Kidney (tissue), 14 donors: Measurements from ENCODE around the gene HLA-DMA. TPM values are rescaled to one million over a fixed set of nuclear protein-coding genes. Genes with fewer than 3 reads are reported as not detected.

Experiments used
- DNase-seq, 5 donors: peaks; one replicate each; pipeline ENCODE4 v3.0.0-alpha.2; 2013 to 2020
- FAIRE-seq: peaks from 2 replicates; lab custom pipeline; 2012; peaks lifted over from hg19 to GRCh38; lab: Jason Lieb, UNC
- H3K27ac ChIP-seq, 2 donors: one replicate each; pipeline ENCODE4 v1.7.0; 2013; ENCODE audit warnings: low read depth in 2 of 2, low read length in 2 of 2, inconsistent platforms in 1 of 2
- H3K27me3 ChIP-seq: one replicate; pipeline ENCODE4 v1.7.1; 2013; ENCODE audit warnings: low read length, inconsistent platforms; ENCODE audit not compliant: control insufficient read depth, insufficient read depth
- H3K36me3 ChIP-seq, 3 donors: one replicate each; pipeline versions ENCODE4 v1.7.0 to v1.7.1; 2013; ENCODE audit warnings: low read length in 3 of 3, control low read depth in 1 of 3, inconsistent platforms in 1 of 3; ENCODE audit not compliant: insufficient read depth in 3 of 3, control insufficient read depth in 2 of 3
- H3K4me1 ChIP-seq, 3 donors: one replicate each; pipeline versions ENCODE4 v1.7.0 to v1.7.1; 2013; ENCODE audit warnings: low read length in 3 of 3, inconsistent platforms in 1 of 3, low read depth in 1 of 3; ENCODE audit not compliant: control insufficient read depth in 2 of 3, insufficient read depth in 2 of 3
- H3K4me3 ChIP-seq, 3 donors: one replicate each; pipeline versions ENCODE4 v1.7.0 to v1.8.1; 2013; ENCODE audit warnings: low read length in 3 of 3, control low read depth in 1 of 3, inconsistent platforms in 1 of 3
- H3K9ac ChIP-seq, 3 donors: one replicate each; pipeline versions ENCODE4 v1.7.0 to v1.7.1; 2013; ENCODE audit warnings: low read length in 3 of 3, control low read depth in 1 of 3, inconsistent platforms in 1 of 3
- H3K9me3 ChIP-seq, 3 donors: one replicate each; pipeline versions ENCODE4 v1.7.0 to v1.7.1; 2013; ENCODE audit warnings: low read length in 3 of 3, control low read depth in 1 of 3, inconsistent platforms in 1 of 3; ENCODE audit not compliant: control insufficient read depth in 2 of 3, insufficient read depth in 1 of 3
- intact Hi-C: fragments of 100-400 bp; cut with DNase I; formaldehyde crosslinking; loops from one replicate; pipeline ENCODE4 v1.11.1; 2022
- polyA plus RNA-seq: library from polyadenylated mRNA; stranded (reverse); fragments of 350-450 nt; fragmentation: Illumina TruSeq; extraction: RNeasy Lipid Tissue Mini Kit (QIAGEN cat#74804); gene quantifications from one replicate; pipeline ENCODE4 v1.2.3, GENCODE V29; 2014; ENCODE audit warnings: low read depth, low replicate concordance; ENCODE audit not compliant: insufficient read depth
- total RNA-seq: library from RNA; stranded (reverse); fragmentation: NEBNext Ultra II Directional; extraction: Animal tissue kit (Norgen Biotek cat#: 25700); gene quantifications from one replicate; pipeline ENCODE4 v1.2.1, GENCODE V29; 2021
- TF ChIP-seq, protein P1 (sequence below): IDR thresholded peaks from 3 replicates; pipeline ENCODE4 v1.5.1; 2012; ENCODE audit warnings: mild to moderate bottlenecking, moderate library complexity, borderline replicate concordance; ENCODE audit not compliant: insufficient read depth; ENCODE audit errors: extremely low read depth
- donor health status: control.
- donor health status: control.
- donor health status: control.
- donor health status: control.
- donor health status: control.
- donor health status: DM: yes; HTN: yes; CAD: no.
- donor health status: Normal renal cell carcinoma (clear cell type).

HLA-DMA gene
- total and polyA plus RNA-seq, 2 donors from 2014 or later: 98.5 to 101 TPM

DNA sequence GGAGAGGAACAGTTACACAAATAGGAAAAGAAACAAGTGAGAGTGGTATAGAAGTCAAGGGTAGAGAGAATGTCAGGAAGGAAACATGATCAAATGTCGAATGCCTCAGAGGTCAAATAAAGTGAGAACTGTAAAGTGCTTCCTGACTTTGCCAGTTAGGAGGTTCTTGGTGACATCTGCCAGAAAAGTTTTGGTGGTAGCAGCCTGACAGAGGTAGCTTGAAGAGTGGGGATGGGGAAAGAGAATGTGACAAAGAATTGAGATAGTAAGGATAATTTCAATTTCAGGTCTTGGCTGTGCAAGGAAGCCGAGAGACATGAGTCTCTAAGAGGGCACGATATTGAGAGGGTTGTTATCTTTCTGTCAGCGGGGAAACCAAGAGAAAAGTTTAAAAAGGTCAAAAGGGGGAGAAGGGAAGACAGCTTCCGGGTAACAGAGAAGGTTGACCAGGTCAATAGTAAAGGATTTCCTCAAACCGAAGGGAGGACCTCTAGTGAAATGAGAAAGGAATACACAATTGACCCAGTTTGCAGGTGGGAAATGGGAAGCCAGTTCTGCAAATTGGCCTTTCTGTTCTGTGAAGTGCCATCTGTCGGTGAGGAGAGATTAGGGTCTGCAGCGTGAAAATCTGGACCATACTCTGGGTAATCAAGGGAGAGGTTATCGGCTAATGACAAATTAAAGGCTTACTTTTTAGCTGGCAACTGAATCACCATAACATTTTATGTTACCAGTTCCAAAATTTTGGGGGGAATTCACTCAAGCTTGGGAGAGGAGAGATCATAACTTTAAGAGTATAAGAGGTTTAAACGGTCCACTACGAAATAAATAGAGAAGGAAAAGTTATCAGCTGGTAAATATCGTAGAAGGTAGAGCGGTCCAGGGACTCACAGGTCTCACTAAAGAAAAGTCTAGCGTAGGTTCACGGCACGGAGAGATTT, 14.5 kb upstream of the HLA-DMA start:
- TF ChIP-seq, protein P1, sequence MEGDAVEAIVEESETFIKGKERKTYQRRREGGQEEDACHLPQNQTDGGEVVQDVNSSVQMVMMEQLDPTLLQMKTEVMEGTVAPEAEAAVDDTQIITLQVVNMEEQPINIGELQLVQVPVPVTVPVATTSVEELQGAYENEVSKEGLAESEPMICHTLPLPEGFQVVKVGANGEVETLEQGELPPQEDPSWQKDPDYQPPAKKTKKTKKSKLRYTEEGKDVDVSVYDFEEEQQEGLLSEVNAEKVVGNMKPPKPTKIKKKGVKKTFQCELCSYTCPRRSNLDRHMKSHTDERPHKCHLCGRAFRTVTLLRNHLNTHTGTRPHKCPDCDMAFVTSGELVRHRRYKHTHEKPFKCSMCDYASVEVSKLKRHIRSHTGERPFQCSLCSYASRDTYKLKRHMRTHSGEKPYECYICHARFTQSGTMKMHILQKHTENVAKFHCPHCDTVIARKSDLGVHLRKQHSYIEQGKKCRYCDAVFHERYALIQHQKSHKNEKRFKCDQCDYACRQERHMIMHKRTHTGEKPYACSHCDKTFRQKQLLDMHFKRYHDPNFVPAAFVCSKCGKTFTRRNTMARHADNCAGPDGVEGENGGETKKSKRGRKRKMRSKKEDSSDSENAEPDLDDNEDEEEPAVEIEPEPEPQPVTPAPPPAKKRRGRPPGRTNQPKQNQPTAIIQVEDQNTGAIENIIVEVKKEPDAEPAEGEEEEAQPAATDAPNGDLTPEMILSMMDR: peak; percentile 47
- H3K9ac ChIP-seq: peak overlapping the region; percentile 63 to 100 (median 98)
- no peaks in the 10 kb centered on the region for H3K9me3 ChIP-seq
- intact Hi-C loops: no loop called here
- peak overlapping the region; percentile 100 for H3K27ac ChIP-seq
- no peaks in the 10 kb centered on the region for H3K27me3 ChIP-seq
- peaks cover 10 to 16% (median 11%) of the 10 kb centered on the region in 3 donors for H3K4me1 ChIP-seq
- peak in 3 of 5 donors; percentile 40 to 84 (median 72) for DNase-seq
- FAIRE-seq: no peak
- peak overlapping the region; percentile 81 to 99 (median 84) for H3K4me3 ChIP-seq
- peaks cover 0 to 1% (median 0%) of the 10 kb centered on the region in 3 donors for H3K36me3 ChIP-seq

DNA sequence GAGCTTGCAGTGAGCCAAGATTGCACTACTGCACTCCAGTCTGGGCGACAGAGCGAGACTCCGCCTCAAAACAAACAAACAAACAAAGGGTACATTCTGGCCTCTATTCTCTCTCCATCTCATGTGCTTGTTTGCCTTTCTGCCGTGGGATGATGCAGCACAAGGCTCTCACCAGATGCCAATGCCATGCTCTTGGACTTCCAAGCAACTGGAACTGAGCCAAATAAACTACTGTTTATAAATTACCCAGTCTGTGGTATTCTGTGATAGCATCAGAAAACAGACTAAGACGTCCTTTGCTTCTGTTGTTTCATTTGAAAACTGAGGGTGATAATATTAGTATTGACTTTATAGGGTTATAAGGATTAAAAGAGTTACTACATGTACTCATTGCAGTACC, 11.9 kb upstream of the HLA-DMA start:
- TF ChIP-seq, protein P1: no peak
- H3K27me3 ChIP-seq: no peaks in the 10 kb centered on the region
- H3K27ac ChIP-seq: no peak overlapping the region
- H3K9ac ChIP-seq: no peak overlapping the region
- H3K36me3 ChIP-seq: no peaks in the 10 kb centered on the region
- FAIRE-seq (no peak), DNase-seq (no peak)
- H3K4me1 ChIP-seq: peaks cover 10 to 16% (median 11%) of the 10 kb centered on the region in 3 donors
- no peak overlapping the region for H3K4me3 ChIP-seq
- intact Hi-C loops: no loop called here
- H3K9me3 ChIP-seq: no peaks in the 10 kb centered on the region

DNA sequence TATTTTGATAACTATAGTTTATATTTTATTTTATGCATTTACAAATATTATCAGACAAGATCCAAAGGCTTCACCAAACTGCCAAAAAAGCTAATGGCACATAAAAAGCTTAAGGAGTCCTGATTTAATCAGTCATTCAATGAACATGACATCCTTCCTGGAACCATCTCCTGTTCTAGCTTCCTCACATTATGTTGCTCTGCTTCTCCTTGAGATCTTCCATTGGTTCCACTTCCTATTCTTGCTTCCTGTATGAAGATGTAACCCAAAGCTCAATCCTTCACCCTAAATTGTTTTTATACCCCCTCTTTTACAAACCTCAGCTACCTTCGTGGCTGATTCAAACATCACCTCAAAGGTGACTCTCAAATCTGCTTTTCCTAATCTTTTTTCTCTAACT, 11.0 kb upstream of the HLA-DMA start:
- no peaks in the 10 kb centered on the region for H3K27me3 ChIP-seq
- H3K9ac ChIP-seq: no peak overlapping the region
- H3K4me1 ChIP-seq: peaks cover 10 to 13% (median 11%) of the 10 kb centered on the region in 3 donors
- no peak for FAIRE-seq
- no peak overlapping the region for H3K4me3 ChIP-seq
- H3K9me3 ChIP-seq: no peaks in the 10 kb centered on the region
- TF ChIP-seq, protein P1: no peak
- no peaks in the 10 kb centered on the region for H3K36me3 ChIP-seq
- intact Hi-C loops: no loop called here
- H3K27ac ChIP-seq: no peak overlapping the region
- no peak for DNase-seq
